SK-N-SH treated with all-trans-retinoic acid at 6 μM for 48 hours (cell line): ENCODE measurements around the gene RAMACL.

ENCODE experiments used
- ATAC-seq: fragments of 200-7000 bp; cut with Tn5 transposase; 3 replicates; pipeline ENCODE4 v1.9.1; 2020; ENCODE audit warnings: mild to moderate bottlenecking, moderate library complexity
- ARNTL ChIP-seq: fragments of 450-650 bp; formaldehyde crosslinking; IDR thresholded peaks from 2 replicates; pipeline ENCODE4 v1.5.0; 2020; ENCODE audit warnings: low read depth, mild to moderate bottlenecking, moderate library complexity, borderline replicate concordance
- BACH2 ChIP-seq: fragments of 250-450 bp; sonication (Bioruptor Pico); IDR thresholded peaks from 2 replicates; pipeline ENCODE4 v1.9.0; 2021; ENCODE audit warnings: mild to moderate bottlenecking, borderline replicate concordance
- CREB5 ChIP-seq: fragments of 250-450 bp; sonication (Bioruptor Pico); IDR thresholded peaks from 2 replicates; pipeline ENCODE4 v1.5.1; 2020; ENCODE audit warnings: low read depth, mild to moderate bottlenecking, moderate library complexity
- CSDC2 ChIP-seq: fragments of 250-450 bp; sonication (Bioruptor Pico); IDR thresholded peaks from 2 replicates; pipeline ENCODE4 v1.5.0; 2020; ENCODE audit warnings: mild to moderate bottlenecking, moderate library complexity
- CSRNP3 ChIP-seq: fragments of 250-450 bp; sonication (Bioruptor Pico); IDR thresholded peaks from 2 replicates; pipeline ENCODE4 v1.5.1; 2021; ENCODE audit warnings: mild to moderate bottlenecking, moderate library complexity
- ESRRG ChIP-seq: fragments of 250-450 bp; sonication (Bioruptor Pico); IDR thresholded peaks from 2 replicates; pipeline ENCODE4 v1.6.1; 2021; ENCODE audit warnings: mild to moderate bottlenecking
- GLIS3 ChIP-seq: fragments of 250-450 bp; sonication (Bioruptor Pico); IDR thresholded peaks from 2 replicates; pipeline ENCODE4 v1.5.0; 2020; ENCODE audit warnings: mild to moderate bottlenecking, moderate library complexity
- ISL1 ChIP-seq: fragments of 250-450 bp; sonication (Bioruptor Pico); IDR thresholded peaks from 2 replicates; pipeline ENCODE4 v2.1.2; 2022; ENCODE audit warnings: mild to moderate bottlenecking, moderate library complexity
- OSR1 ChIP-seq: fragments of 250-450 bp; sonication (Bioruptor Pico); IDR thresholded peaks from 2 replicates; pipeline ENCODE4 v1.8.0; 2022; ENCODE audit warnings: moderate library complexity, mild to moderate bottlenecking, inconsistent platforms
- PPARA ChIP-seq: fragments of 250-450 bp; sonication (Bioruptor Pico); IDR thresholded peaks from 2 replicates; pipeline ENCODE4 v1.5.0; 2020; ENCODE audit warnings: mild to moderate bottlenecking, borderline replicate concordance
- RARB ChIP-seq: fragments of 250-450 bp; sonication (Bioruptor Pico); IDR thresholded peaks from 2 replicates; pipeline ENCODE4 v1.8.0; 2021; ENCODE audit warnings: mild to moderate bottlenecking, moderate library complexity
- SNAI2 ChIP-seq: fragments of 250-450 bp; sonication (Bioruptor Pico); IDR thresholded peaks from 2 replicates; pipeline ENCODE4 v1.5.0; 2020; ENCODE audit warnings: mild to moderate bottlenecking, moderate library complexity
- TCF4 ChIP-seq: fragments of 250-450 bp; sonication (Bioruptor Pico); IDR thresholded peaks from 2 replicates; pipeline ENCODE4 v1.8.0; 2021; ENCODE audit warnings: mild to moderate bottlenecking, moderate library complexity, borderline replicate concordance
- TOX ChIP-seq: fragments of 250-450 bp; sonication (Bioruptor Pico); IDR thresholded peaks from 2 replicates; pipeline ENCODE4 v1.8.0; 2021; ENCODE audit warnings: mild to moderate bottlenecking, moderate library complexity, borderline replicate concordance
- ZC3H10 ChIP-seq: fragments of 250-450 bp; sonication (Bioruptor Pico); IDR thresholded peaks from 2 replicates; pipeline ENCODE4 v1.5.1; 2021; ENCODE audit warnings: mild to moderate bottlenecking, moderate library complexity
- ZFP3 ChIP-seq: fragments of 250-450 bp; sonication (Bioruptor Pico); IDR thresholded peaks from 2 replicates; pipeline ENCODE4 v1.5.0; 2020; ENCODE audit warnings: mild to moderate bottlenecking, moderate library complexity
- ZNF565 ChIP-seq: fragments of 450-650 bp; formaldehyde crosslinking; conservative IDR thresholded peaks from 2 replicates; pipeline ENCODE4 v1.5.0; 2020; ENCODE audit warnings: low read depth, mild to moderate bottlenecking, moderate library complexity
- ZNF70 ChIP-seq: fragments of 450-650 bp; formaldehyde crosslinking; IDR thresholded peaks from 2 replicates; pipeline ENCODE4 v1.5.0; 2020; ENCODE audit warnings: mild to moderate bottlenecking, moderate library complexity
- ZNF8 ChIP-seq: fragments of 450-650 bp; formaldehyde crosslinking; IDR thresholded peaks from 2 replicates; pipeline ENCODE4 v1.5.0; 2020; ENCODE audit warnings: mild to moderate bottlenecking, moderate library complexity
- TF ChIP-seq, protein P1 (sequence below): fragments of 250-450 bp; sonication (Bioruptor Pico); IDR thresholded peaks from 2 replicates; pipeline ENCODE4 v1.8.0; 2021; ENCODE audit warnings: low read depth, mild to moderate bottlenecking, moderate library complexity, borderline replicate concordance
- TF ChIP-seq, protein P2 (sequence below): fragments of 250-450 bp; sonication (Bioruptor Pico); IDR thresholded peaks from 2 replicates; pipeline ENCODE4 v1.8.0; 2020; ENCODE audit warnings: mild to moderate bottlenecking, moderate library complexity, borderline replicate concordance

Gene RAMACL

GRCh38 chr6:166603043-166603690 lies 16.7 kb upstream of the RAMACL start:
- no peak for ATAC-seq
- TF ChIP-seq ESRRG (CRISPR knock-in tag) (no peak), GLIS3 (no peak), TOX (no peak), CREB5 (CRISPR knock-in tag) (no peak), ZC3H10 (CRISPR knock-in tag) (no peak), ZNF565 (no peak), BACH2 (CRISPR knock-in tag) (no peak), ISL1 (no peak), ARNTL (CRISPR knock-in tag) (no peak), CSDC2 (CRISPR knock-in tag) (no peak), ZFP3 (CRISPR knock-in tag) (no peak), TCF4 (CRISPR knock-in tag) (no peak)
- TF ChIP-seq, protein P1, sequence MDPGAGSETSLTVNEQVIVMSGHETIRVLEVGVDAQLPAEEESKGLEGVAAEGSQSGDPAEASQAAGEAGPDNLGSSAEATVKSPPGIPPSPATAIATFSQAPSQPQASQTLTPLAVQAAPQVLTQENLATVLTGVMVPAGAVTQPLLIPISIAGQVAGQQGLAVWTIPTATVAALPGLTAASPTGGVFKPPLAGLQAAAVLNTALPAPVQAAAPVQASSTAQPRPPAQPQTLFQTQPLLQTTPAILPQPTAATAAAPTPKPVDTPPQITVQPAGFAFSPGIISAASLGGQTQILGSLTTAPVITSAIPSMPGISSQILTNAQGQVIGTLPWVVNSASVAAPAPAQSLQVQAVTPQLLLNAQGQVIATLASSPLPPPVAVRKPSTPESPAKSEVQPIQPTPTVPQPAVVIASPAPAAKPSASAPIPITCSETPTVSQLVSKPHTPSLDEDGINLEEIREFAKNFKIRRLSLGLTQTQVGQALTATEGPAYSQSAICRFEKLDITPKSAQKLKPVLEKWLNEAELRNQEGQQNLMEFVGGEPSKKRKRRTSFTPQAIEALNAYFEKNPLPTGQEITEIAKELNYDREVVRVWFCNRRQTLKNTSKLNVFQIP (CRISPR knock-in tag) = no peak

DNA sequence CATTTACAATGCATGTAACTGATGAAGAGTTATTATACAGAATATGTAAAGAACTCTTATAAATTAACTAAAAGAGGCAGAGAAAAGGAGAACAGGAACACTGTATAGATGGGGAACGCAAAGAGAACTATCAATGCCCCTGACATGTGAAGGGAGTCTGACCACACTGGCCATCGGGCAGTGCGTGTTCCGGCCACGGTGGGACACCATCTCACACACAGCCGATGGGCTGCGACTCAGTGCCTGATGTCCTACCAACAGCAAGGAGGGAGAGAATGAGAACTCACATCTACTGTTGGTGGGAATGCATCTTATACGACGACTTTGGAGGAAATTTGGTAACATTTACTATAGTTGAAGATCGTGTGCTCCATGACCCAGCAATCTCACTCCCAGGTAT lies 15.5 kb upstream of the RAMACL start:
- TF ChIP-seq RARB (CRISPR knock-in tag) = no peak
- no peak for TF ChIP-seq ESRRG (CRISPR knock-in tag)
- TF ChIP-seq ZNF8 (CRISPR knock-in tag) = no peak
- no peak for TF ChIP-seq ISL1
- TF ChIP-seq, protein P2, sequence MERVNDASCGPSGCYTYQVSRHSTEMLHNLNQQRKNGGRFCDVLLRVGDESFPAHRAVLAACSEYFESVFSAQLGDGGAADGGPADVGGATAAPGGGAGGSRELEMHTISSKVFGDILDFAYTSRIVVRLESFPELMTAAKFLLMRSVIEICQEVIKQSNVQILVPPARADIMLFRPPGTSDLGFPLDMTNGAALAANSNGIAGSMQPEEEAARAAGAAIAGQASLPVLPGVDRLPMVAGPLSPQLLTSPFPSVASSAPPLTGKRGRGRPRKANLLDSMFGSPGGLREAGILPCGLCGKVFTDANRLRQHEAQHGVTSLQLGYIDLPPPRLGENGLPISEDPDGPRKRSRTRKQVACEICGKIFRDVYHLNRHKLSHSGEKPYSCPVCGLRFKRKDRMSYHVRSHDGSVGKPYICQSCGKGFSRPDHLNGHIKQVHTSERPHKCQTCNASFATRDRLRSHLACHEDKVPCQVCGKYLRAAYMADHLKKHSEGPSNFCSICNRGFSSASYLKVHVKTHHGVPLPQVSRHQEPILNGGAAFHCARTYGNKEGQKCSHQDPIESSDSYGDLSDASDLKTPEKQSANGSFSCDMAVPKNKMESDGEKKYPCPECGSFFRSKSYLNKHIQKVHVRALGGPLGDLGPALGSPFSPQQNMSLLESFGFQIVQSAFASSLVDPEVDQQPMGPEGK (CRISPR knock-in tag) = no peak
- TF ChIP-seq PPARA (CRISPR knock-in tag) = no peak
- TF ChIP-seq CSRNP3 (CRISPR knock-in tag) = no peak
- TF ChIP-seq ZNF565 = no peak
- TF ChIP-seq, protein P1 (CRISPR knock-in tag) = no peak
- TF ChIP-seq OSR1 (CRISPR knock-in tag) = no peak
- no peak for TF ChIP-seq TOX
- TF ChIP-seq ARNTL (CRISPR knock-in tag) = no peak
- TF ChIP-seq CSDC2 (CRISPR knock-in tag) = no peak
- TF ChIP-seq ZNF70 (CRISPR knock-in tag) = no peak
- no peak for TF ChIP-seq ZC3H10 (CRISPR knock-in tag)
- no peak for TF ChIP-seq ZFP3 (CRISPR knock-in tag)
- TF ChIP-seq CREB5 (CRISPR knock-in tag) = no peak
- ATAC-seq = no peak

GRCh38 chr6:166600931-166601330 lies 14.5 kb upstream of the RAMACL start:
- ATAC-seq = no peak
- TF ChIP-seq CSDC2 (CRISPR knock-in tag) (no peak), TCF4 (CRISPR knock-in tag) (no peak), PPARA (CRISPR knock-in tag) (no peak), SNAI2 (CRISPR knock-in tag) (no peak), ISL1 (no peak), RARB (CRISPR knock-in tag) (no peak), ZNF8 (CRISPR knock-in tag) (no peak), ZNF565 (no peak), ESRRG (CRISPR knock-in tag) (no peak), BACH2 (CRISPR knock-in tag) (no peak), TOX (no peak), CREB5 (CRISPR knock-in tag) (no peak), CSRNP3 (CRISPR knock-in tag) (no peak)
